Measurements from ENCODE around the gene SRGAP2C. TPM values are rescaled to one million over a fixed set of nuclear protein-coding genes. Genes with fewer than 3 reads are reported as not detected.
"Not testable (repeated sequence)": the region's sequence is repeated elsewhere in the genome, so short reads cannot be mapped to it uniquely, and the experiment has no call there.

Gene SRGAP2C
- polyA plus RNA-seq, 1 donor (not counting 4 experiments of a cell fraction or from before 2014, with no cell fraction given), result 4.5 TPM

DNA sequence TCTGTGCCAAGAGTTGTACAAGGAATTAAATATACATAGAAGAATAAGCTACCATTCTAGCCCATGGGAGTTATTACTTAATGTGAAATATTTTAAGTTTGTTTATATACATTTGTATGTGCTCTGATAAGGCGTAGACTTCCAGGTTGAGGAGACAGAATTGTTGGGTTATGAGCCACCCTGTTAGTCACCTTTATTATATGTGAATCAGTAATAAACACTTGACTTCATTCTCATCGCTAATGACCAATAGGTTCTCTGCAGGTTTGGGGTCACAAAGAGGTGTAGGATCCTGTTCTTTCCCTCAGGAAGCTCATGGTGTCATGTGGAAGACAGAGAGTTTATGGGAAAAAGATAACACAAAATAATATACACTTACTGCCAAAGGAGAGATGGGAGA, 117.1 kb downstream of the SRGAP2C start:
- H3K4me3 ChIP-seq (ENCODE audit: control insufficient read depth in 2 of 3, extremely low read depth in 1 of 3, insufficient read depth in 2 of 3, low read depth in 1 of 3, low read length in 3 of 3); H3K27ac ChIP-seq (ENCODE audit: control insufficient read depth, insufficient read depth, low read length); dilution Hi-C loops (cut with MboI; ENCODE audit: extremely low pct_ligation_motif_present, low sequenced_read_pairs); H3K4me1 ChIP-seq (ENCODE audit: control insufficient read depth, extremely low read depth, insufficient read depth, low read length); H3K79me2 ChIP-seq (ENCODE audit: control insufficient read depth, insufficient read depth, low read length); H3K27me3 ChIP-seq (ENCODE audit: control insufficient read depth, extremely low read depth, insufficient read depth, low read length); H3K9me3 ChIP-seq (ENCODE audit: control insufficient read depth, low read depth, low read length); H4K20me1 ChIP-seq (ENCODE audit: control insufficient read depth, extremely low read depth, insufficient read depth, low read length); H3K36me3 ChIP-seq (ENCODE audit: control insufficient read depth in 2 of 2, extremely low read depth in 1 of 2, insufficient read depth in 2 of 2, low read length in 2 of 2); DNase-seq (ENCODE audit: low read depth, low spot score); H3K9ac ChIP-seq (ENCODE audit: control insufficient read depth, extremely low read depth, insufficient read depth, low read length); H2AFZ ChIP-seq (ENCODE audit: control insufficient read depth, low read length); H3K9me1 ChIP-seq (ENCODE audit: control insufficient read depth, extremely low read depth, insufficient read depth, low read length); H3K4me2 ChIP-seq (ENCODE audit: control insufficient read depth, extremely low read depth, insufficient read depth, low read depth, low read length); FAIRE-seq: not testable (repeated sequence)

DNA sequence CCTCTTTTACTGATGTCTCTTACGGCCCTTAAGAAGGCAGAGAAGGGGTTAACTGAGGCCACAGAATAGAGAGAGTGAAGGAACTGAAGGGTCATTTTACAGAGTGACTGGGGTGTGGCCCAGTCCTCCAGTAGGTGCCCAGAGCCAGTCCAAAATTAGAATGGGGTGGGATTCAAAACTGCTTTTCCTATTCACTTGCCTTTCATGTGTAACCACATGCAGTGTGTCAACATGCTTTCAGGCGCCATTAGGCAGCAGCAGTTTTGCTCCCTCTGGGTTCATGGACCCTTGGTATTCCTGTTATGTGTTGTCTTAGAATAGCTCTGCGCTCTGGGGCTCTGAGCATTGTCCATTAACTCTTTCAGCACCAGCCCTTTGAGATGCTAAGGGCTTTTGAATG, 123.0 kb downstream of the SRGAP2C start:
- H3K27me3 ChIP-seq (ENCODE audit: control insufficient read depth, extremely low read depth, insufficient read depth, low read length); H3K36me3 ChIP-seq (ENCODE audit: control insufficient read depth in 2 of 2, extremely low read depth in 1 of 2, insufficient read depth in 2 of 2, low read length in 2 of 2); FAIRE-seq; H4K20me1 ChIP-seq (ENCODE audit: control insufficient read depth, extremely low read depth, insufficient read depth, low read length); dilution Hi-C loops (cut with MboI; ENCODE audit: extremely low pct_ligation_motif_present, low sequenced_read_pairs); H3K79me2 ChIP-seq (ENCODE audit: control insufficient read depth, insufficient read depth, low read length); H3K4me1 ChIP-seq (ENCODE audit: control insufficient read depth, extremely low read depth, insufficient read depth, low read length); H3K27ac ChIP-seq (ENCODE audit: control insufficient read depth, insufficient read depth, low read length); H3K9me1 ChIP-seq (ENCODE audit: control insufficient read depth, extremely low read depth, insufficient read depth, low read length); H3K4me2 ChIP-seq (ENCODE audit: control insufficient read depth, extremely low read depth, insufficient read depth, low read depth, low read length); H3K4me3 ChIP-seq (ENCODE audit: control insufficient read depth in 2 of 3, extremely low read depth in 1 of 3, insufficient read depth in 2 of 3, low read depth in 1 of 3, low read length in 3 of 3); H3K9ac ChIP-seq (ENCODE audit: control insufficient read depth, extremely low read depth, insufficient read depth, low read length); H3K9me3 ChIP-seq (ENCODE audit: control insufficient read depth, low read depth, low read length); H2AFZ ChIP-seq (ENCODE audit: control insufficient read depth, low read length); DNase-seq (ENCODE audit: low read depth, low spot score): not testable (repeated sequence)

DNA sequence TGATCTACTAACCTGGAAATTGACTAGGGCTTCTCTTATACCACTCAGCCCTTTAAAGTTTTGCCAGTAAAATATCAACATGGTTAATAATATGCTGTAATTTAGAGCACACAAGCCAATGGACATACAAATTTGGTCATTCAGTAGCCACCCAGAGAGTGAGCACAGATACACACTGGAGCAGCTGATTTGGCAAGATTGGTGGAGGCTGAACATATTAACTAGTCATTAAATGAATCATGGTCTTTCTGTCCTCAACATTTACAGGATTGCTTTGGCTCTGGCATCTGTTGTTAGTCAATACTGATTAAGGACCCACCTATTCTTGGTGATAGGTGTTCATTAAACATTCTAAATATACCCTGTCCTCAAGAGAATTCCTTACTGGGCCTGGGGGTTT, 130.7 kb downstream of the SRGAP2C start:
- H3K27me3 ChIP-seq (ENCODE audit: control insufficient read depth, extremely low read depth, insufficient read depth, low read length); H3K9me3 ChIP-seq (ENCODE audit: control insufficient read depth, low read depth, low read length); H3K27ac ChIP-seq (ENCODE audit: control insufficient read depth, insufficient read depth, low read length); H3K4me3 ChIP-seq (ENCODE audit: control insufficient read depth in 2 of 3, extremely low read depth in 1 of 3, insufficient read depth in 2 of 3, low read depth in 1 of 3, low read length in 3 of 3); H4K20me1 ChIP-seq (ENCODE audit: control insufficient read depth, extremely low read depth, insufficient read depth, low read length); H2AFZ ChIP-seq (ENCODE audit: control insufficient read depth, low read length); H3K9ac ChIP-seq (ENCODE audit: control insufficient read depth, extremely low read depth, insufficient read depth, low read length); DNase-seq (ENCODE audit: low read depth, low spot score); H3K36me3 ChIP-seq (ENCODE audit: control insufficient read depth in 2 of 2, extremely low read depth in 1 of 2, insufficient read depth in 2 of 2, low read length in 2 of 2); FAIRE-seq; H3K4me1 ChIP-seq (ENCODE audit: control insufficient read depth, extremely low read depth, insufficient read depth, low read length); dilution Hi-C loops (cut with MboI; ENCODE audit: extremely low pct_ligation_motif_present, low sequenced_read_pairs); H3K4me2 ChIP-seq (ENCODE audit: control insufficient read depth, extremely low read depth, insufficient read depth, low read depth, low read length); H3K9me1 ChIP-seq (ENCODE audit: control insufficient read depth, extremely low read depth, insufficient read depth, low read length); H3K79me2 ChIP-seq (ENCODE audit: control insufficient read depth, insufficient read depth, low read length): not testable (repeated sequence)

DNA sequence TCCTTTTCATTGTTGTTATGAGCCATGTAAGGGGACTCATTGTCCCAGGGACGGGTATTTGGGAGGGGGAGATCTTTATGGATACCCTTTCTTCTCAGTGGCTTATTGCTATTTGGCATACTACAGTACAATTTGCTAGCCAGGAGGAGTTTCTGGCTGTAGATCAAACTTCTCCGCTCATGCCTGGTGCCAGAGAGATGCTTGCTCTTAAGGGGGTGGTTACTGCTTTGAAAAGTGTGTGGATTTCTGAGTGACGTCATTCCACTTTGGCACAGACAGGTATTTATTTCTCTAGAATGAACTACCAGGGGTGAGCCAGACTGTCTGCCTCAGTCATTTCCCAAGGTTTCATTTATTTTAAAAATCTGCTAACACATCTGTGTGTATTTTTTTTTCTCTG, 131.3 kb downstream of the SRGAP2C start:
- H3K4me3 ChIP-seq (ENCODE audit: control insufficient read depth in 2 of 3, extremely low read depth in 1 of 3, insufficient read depth in 2 of 3, low read depth in 1 of 3, low read length in 3 of 3); H3K4me2 ChIP-seq (ENCODE audit: control insufficient read depth, extremely low read depth, insufficient read depth, low read depth, low read length); DNase-seq (ENCODE audit: low read depth, low spot score); dilution Hi-C loops (cut with MboI; ENCODE audit: extremely low pct_ligation_motif_present, low sequenced_read_pairs); H3K4me1 ChIP-seq (ENCODE audit: control insufficient read depth, extremely low read depth, insufficient read depth, low read length); FAIRE-seq; H3K27ac ChIP-seq (ENCODE audit: control insufficient read depth, insufficient read depth, low read length); H3K27me3 ChIP-seq (ENCODE audit: control insufficient read depth, extremely low read depth, insufficient read depth, low read length); H4K20me1 ChIP-seq (ENCODE audit: control insufficient read depth, extremely low read depth, insufficient read depth, low read length); H3K9ac ChIP-seq (ENCODE audit: control insufficient read depth, extremely low read depth, insufficient read depth, low read length); H3K79me2 ChIP-seq (ENCODE audit: control insufficient read depth, insufficient read depth, low read length); H3K9me3 ChIP-seq (ENCODE audit: control insufficient read depth, low read depth, low read length); H2AFZ ChIP-seq (ENCODE audit: control insufficient read depth, low read length); H3K9me1 ChIP-seq (ENCODE audit: control insufficient read depth, extremely low read depth, insufficient read depth, low read length); H3K36me3 ChIP-seq (ENCODE audit: control insufficient read depth in 2 of 2, extremely low read depth in 1 of 2, insufficient read depth in 2 of 2, low read length in 2 of 2): not testable (repeated sequence)

DNA sequence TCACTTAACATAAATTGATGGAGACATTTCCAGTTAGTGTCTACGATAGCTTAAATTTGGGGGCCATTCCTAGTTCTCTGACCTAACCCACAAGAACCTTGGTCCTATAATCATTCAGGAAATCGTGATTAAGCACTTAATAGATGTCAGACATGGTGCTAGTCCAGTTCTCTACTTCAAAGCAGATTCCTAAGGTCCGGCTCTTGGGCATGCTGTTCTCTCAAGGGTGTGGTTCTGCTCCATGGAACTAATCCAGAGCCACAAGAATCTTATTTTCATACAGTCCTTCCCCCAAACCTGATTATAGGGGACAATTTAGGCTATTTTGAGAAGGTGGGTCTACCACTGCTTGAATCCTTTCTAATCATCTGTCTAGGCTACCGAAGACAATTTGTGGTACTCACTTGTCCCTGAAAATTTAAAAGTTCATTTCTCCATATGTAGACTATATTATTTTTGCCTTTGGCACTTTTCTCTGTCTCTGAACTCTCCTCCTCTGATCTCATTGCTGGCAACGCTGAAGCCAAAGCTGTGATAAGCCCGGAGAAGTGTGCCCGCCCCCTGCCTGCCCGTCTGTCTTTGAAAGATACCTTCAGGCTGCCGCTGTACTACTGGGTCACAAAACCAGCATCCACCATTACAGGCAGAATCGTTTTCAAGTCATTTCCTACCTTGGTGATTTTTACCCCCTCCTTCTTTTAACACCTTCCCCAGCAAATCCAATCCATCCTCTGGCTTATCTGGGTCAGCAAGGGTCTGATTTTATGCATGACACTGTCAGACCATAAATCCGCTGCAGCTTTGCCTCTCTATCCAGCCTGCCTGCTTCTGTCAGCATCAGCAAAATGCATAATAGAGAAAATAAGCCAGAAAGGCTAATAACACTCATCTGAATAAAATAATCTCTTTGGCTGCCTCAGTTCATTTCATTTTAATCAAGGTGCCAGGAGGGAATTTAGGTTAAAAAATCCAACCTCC, 133.0 kb downstream of the SRGAP2C start:
- H3K27me3 ChIP-seq (ENCODE audit: control insufficient read depth, extremely low read depth, insufficient read depth, low read length); H3K4me1 ChIP-seq (ENCODE audit: control insufficient read depth, extremely low read depth, insufficient read depth, low read length); H3K36me3 ChIP-seq (ENCODE audit: control insufficient read depth in 2 of 2, extremely low read depth in 1 of 2, insufficient read depth in 2 of 2, low read length in 2 of 2); H3K79me2 ChIP-seq (ENCODE audit: control insufficient read depth, insufficient read depth, low read length); H3K9ac ChIP-seq (ENCODE audit: control insufficient read depth, extremely low read depth, insufficient read depth, low read length); H3K27ac ChIP-seq (ENCODE audit: control insufficient read depth, insufficient read depth, low read length); H4K20me1 ChIP-seq (ENCODE audit: control insufficient read depth, extremely low read depth, insufficient read depth, low read length); FAIRE-seq; H2AFZ ChIP-seq (ENCODE audit: control insufficient read depth, low read length); DNase-seq (ENCODE audit: low read depth, low spot score); H3K4me3 ChIP-seq (ENCODE audit: control insufficient read depth in 2 of 3, extremely low read depth in 1 of 3, insufficient read depth in 2 of 3, low read depth in 1 of 3, low read length in 3 of 3); H3K9me3 ChIP-seq (ENCODE audit: control insufficient read depth, low read depth, low read length); H3K4me2 ChIP-seq (ENCODE audit: control insufficient read depth, extremely low read depth, insufficient read depth, low read depth, low read length); dilution Hi-C loops (cut with MboI; ENCODE audit: extremely low pct_ligation_motif_present, low sequenced_read_pairs); H3K9me1 ChIP-seq (ENCODE audit: control insufficient read depth, extremely low read depth, insufficient read depth, low read length): not testable (repeated sequence)
